ENCODE measurements around the gene DYNLT1.
"Not testable (repeated sequence)": the region's sequence is repeated elsewhere in the genome, so short reads cannot be mapped to it uniquely, and the experiment has no call there.

DYNLT1 gene

GRCh38 chr6:158644231-158645063 lies at the start of gene DYNLT1:
Gene DYNLT1, minus strand, starts transcription at chr6:158644743. Its CDS starts 35 bp downstream, at chr6:158644708.
- DNase-seq, result peak; percentile 92

- DNase-seq, result no peak
Measured at GRCh38 chr6:158688860-158689259, 44.3 kb upstream of the DYNLT1 start.

GRCh38 chr6:158687506-158687905 lies 43.0 kb upstream of the DYNLT1 start:
- DNase-seq, result no peak

- no peak for DNase-seq
Measured at GRCh38 chr6:158686791-158687381, 42.3 kb upstream of the DYNLT1 start.

GRCh38 chr6:158686311-158686710 lies 41.8 kb upstream of the DYNLT1 start:
- no peak for DNase-seq

- DNase-seq, result no peak
Measured at GRCh38 chr6:158684745-158685324, 40.3 kb upstream of the DYNLT1 start.

- DNase-seq, result no peak
Measured at GRCh38 chr6:158684311-158684710, 39.8 kb upstream of the DYNLT1 start.

GRCh38 chr6:158680481-158680880 lies 35.9 kb upstream of the DYNLT1 start:
- no peak for DNase-seq

GRCh38 chr6:158680015-158680414 lies 35.5 kb upstream of the DYNLT1 start:
- no peak for DNase-seq

GRCh38 chr6:158677906-158678578 lies 33.5 kb upstream of the DYNLT1 start:
- DNase-seq, result no peak

GRCh38 chr6:158677094-158677493 lies 32.6 kb upstream of the DYNLT1 start:
- not testable (repeated sequence) for DNase-seq

GRCh38 chr6:158674342-158675131 lies 30.0 kb upstream of the DYNLT1 start:
- no peak for DNase-seq

GRCh38 chr6:158672726-158673125 lies 28.2 kb upstream of the DYNLT1 start:
- DNase-seq, result no peak

GRCh38 chr6:158672119-158672518 lies 27.6 kb upstream of the DYNLT1 start:
- DNase-seq, result not testable (repeated sequence)

GRCh38 chr6:158669145-158670035 lies 24.8 kb upstream of the DYNLT1 start:
- DNase-seq, result no peak

- DNase-seq, result no peak
Measured at GRCh38 chr6:158668707-158669103, 24.2 kb upstream of the DYNLT1 start.

- DNase-seq, result no peak
Measured at GRCh38 chr6:158667360-158667981, 22.9 kb upstream of the DYNLT1 start.

- no peak for DNase-seq
Measured at GRCh38 chr6:158666628-158667359, 22.3 kb upstream of the DYNLT1 start.

GRCh38 chr6:158665332-158665731 lies 20.8 kb upstream of the DYNLT1 start:
- no peak for DNase-seq

GRCh38 chr6:158663625-158664165 lies 19.2 kb upstream of the DYNLT1 start:
- no peak for DNase-seq
